OCI-LY7 (cell line): ENCODE measurements around the gene DARS1. TPM values are rescaled to one million over a fixed set of nuclear protein-coding genes. Genes with fewer than 3 reads are reported as not detected.

Experiments used
- BruUV-seq: library from RNA; stranded (reverse); fragments of 400-500 nt; replicated peaks from 2 replicates; lab custom pipeline; 2021; lab: Mats Ljungman, UMichigan
- CTCF ChIA-PET: fragments of 300-600 bp; sonication (Branson Sonifier 250); formaldehyde crosslinking; loops from one replicate; lab custom pipeline; 2022; ENCODE audit warnings: antibody characterized with exemption; ENCODE audit not compliant: unreplicated experiment; lab: Charles Lee
- POLR2A ChIA-PET: fragments of 300-600 bp; sonication (Branson Sonifier 250); formaldehyde crosslinking; loops from one replicate; lab custom pipeline; 2022; ENCODE audit warnings: antibody characterized with exemption; lab: Charles Lee
- DNase-seq: peaks from one replicate; pipeline ENCODE4 v3.0.0-alpha.2; 2015; ENCODE audit warnings: low spot score
- H2AFZ ChIP-seq: fragments of 200-600 bp; sonication (generic), shearing (Covaris generic); 2 replicates; pipeline ENCODE4 v1.6.1; 2014; ENCODE audit warnings: mild to moderate bottlenecking, antibody characterized with exemption, low read length, moderate library complexity
- H3K27ac ChIP-seq: fragments of 200-600 bp; sonication (generic); 2 replicates; pipeline ENCODE4 v1.5.1; 2014; ENCODE audit warnings: mixed run types, low read depth, mild to moderate bottlenecking, moderate library complexity, low read length, inconsistent platforms; ENCODE audit not compliant: poor library complexity, severe bottlenecking
- H3K36me3 ChIP-seq: fragments of 200-600 bp; sonication (generic); 2 replicates; pipeline ENCODE4 v1.6.1; 2014; ENCODE audit warnings: mild to moderate bottlenecking, antibody characterized with exemption, low read length, moderate library complexity, mixed read lengths; ENCODE audit not compliant: insufficient read depth
- H3K4me1 ChIP-seq: fragments of 200-600 bp; sonication (generic); 2 replicates; pipeline ENCODE4 v1.5.1; 2014; ENCODE audit warnings: mild to moderate bottlenecking, low read length; ENCODE audit not compliant: insufficient read depth, poor library complexity, severe bottlenecking
- H3K4me2 ChIP-seq: fragments of 200-600 bp; sonication (generic); 2 replicates; pipeline ENCODE4 v1.6.1; 2014; ENCODE audit warnings: mild to moderate bottlenecking, low read length
- H3K4me3 ChIP-seq: fragments of 200-600 bp; sonication (generic); 2 replicates; pipeline ENCODE4 v1.5.1; 2014; ENCODE audit warnings: mild to moderate bottlenecking, low read depth, low read length; ENCODE audit not compliant: poor library complexity, severe bottlenecking
- H3K79me2 ChIP-seq: fragments of 200-600 bp; sonication (generic); 2 replicates; pipeline ENCODE4 v1.6.1; 2016; ENCODE audit warnings: low read depth, mild to moderate bottlenecking, low read length, moderate library complexity, mixed read lengths; ENCODE audit not compliant: insufficient read depth
- H3K9me2 ChIP-seq: fragments of 200-600 bp; sonication (generic); 2 replicates; pipeline ENCODE4 v1.6.1; 2016; ENCODE audit warnings: mild to moderate bottlenecking, low read length, mixed read lengths; ENCODE audit not compliant: insufficient read depth
- H3K9me3 ChIP-seq: fragments of 200-600 bp; sonication (generic); 2 replicates; pipeline ENCODE4 v1.6.1; 2014; ENCODE audit warnings: mild to moderate bottlenecking, mixed run types, low read length, mixed read lengths
- H4K20me1 ChIP-seq: fragments of 200-600 bp; sonication (generic); 2 replicates; pipeline ENCODE4 v1.6.1; 2014; ENCODE audit warnings: mild to moderate bottlenecking, antibody characterized with exemption, low read length, moderate library complexity, mixed read lengths; ENCODE audit not compliant: insufficient read depth
- CTCF ChIP-seq: fragments of 200-600 bp; sonication (generic); conservative IDR thresholded peaks from 2 replicates; pipeline ENCODE4 v1.5.1; 2014; ENCODE audit warnings: mild to moderate bottlenecking, antibody characterized with exemption, low read length, moderate library complexity, mixed read lengths
- EZH2phosphoT487 ChIP-seq: fragments of 200-600 bp; sonication (generic); IDR thresholded peaks from 2 replicates; pipeline ENCODE4 v1.6.1; 2018; ENCODE audit warnings: low read depth, borderline replicate concordance, mild to moderate bottlenecking, mixed run types, antibody characterized with exemption, low read length, moderate library complexity, mixed read lengths
- intact Hi-C: fragments of 100-400 bp; cut with micrococcal nuclease; formaldehyde crosslinking; loops from one replicate; pipeline ENCODE4 v1.10.0; 2022; ENCODE audit not compliant: unreplicated experiment
- total RNA-seq, 2 experiments: library from RNA; depleted of rRNA in 1 of 2; stranded (reverse); fragments of >200 nt in 1 of 2; shearing (Covaris generic) in 1 of 2; gene quantifications; 2 replicates each; pipeline ENCODE4 v1.2.3, GENCODE V29; 2014 to 2022

DARS1 gene
- total RNA-seq, 2 experiments from 2014 or later: 90.5 to 140 TPM

- H4K20me1 ChIP-seq: no peaks in the 10 kb centered on the region
- no peak overlapping the region for H3K4me2 ChIP-seq
- H3K36me3 ChIP-seq: peaks cover 79% of the 10 kb centered on the region
- intact Hi-C loops: no loop called here
- ChIA-PET CTCF (no interaction called here), POLR2A (interaction anchor here (0.6 to 1.5 kb wide), 6 partner anchors 10 to 62 kb away, joined by 3 to 5 read pairs (median 4); no protein-coding TSS in a partner anchor)
- BruUV-seq: no TSS peak
- H3K4me3 ChIP-seq: no peak overlapping the region
- H3K9me3 ChIP-seq: peaks cover 6% of the 10 kb centered on the region; the same call in 1 of the 2 replicates
- H3K27ac ChIP-seq: no peak overlapping the region
- peaks cover 30% of the 10 kb centered on the region for H3K79me2 ChIP-seq
- no peak overlapping the region for H2AFZ ChIP-seq
- no peaks in the 10 kb centered on the region for H3K9me2 ChIP-seq
- peaks cover 16% of the 10 kb centered on the region for H3K4me1 ChIP-seq
- no peak for DNase-seq
- TF ChIP-seq EZH2phosphoT487 (no peak), CTCF (no peak)
These were observed 49.5 kb downstream of the DARS1 start for GRCh38 chr2:135935914-135936313.

DNA sequence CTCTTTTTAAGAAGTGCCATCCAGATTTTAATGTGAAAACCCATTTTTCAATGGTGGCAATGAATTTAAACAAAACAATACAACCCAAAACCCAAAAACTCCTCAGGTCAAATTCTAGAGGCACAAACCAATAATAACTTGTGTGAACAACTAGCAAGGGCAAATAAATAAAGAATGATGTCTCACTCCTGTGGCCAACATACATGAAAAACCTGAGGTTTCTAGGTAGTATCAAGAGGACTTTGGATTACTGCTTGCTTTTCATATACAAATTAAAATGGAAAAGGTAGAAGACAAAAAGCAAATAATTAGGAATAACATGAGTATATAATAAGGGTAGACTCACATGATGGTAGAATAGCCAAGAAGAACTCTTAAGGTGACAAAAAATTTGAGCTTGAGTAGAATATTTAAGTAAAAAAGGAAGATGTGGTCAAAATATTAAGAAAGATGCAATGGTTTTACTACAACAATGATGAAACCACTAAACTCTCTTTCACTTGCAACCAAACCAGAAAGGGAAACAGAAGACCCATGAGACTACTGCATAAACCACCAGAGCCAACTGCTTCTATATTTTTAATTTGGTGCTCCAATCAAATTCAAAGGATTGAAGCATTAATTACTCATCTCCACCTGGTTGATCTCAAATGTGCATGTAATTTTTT lies 53.5 kb downstream of the DARS1 start:
- Histone ChIP-seq H3K4me3 (no peak overlapping the region), H4K20me1 (no peaks in the 10 kb centered on the region), H3K4me1 (peaks cover 8% of the 10 kb centered on the region), H3K9me2 (no peaks in the 10 kb centered on the region), H2AFZ (no peak overlapping the region), H3K36me3 (peaks cover 86% of the 10 kb centered on the region), H3K4me2 (no peak overlapping the region), H3K27ac (no peak overlapping the region), H3K79me2 (peaks cover 20% of the 10 kb centered on the region; the same call in 1 of the 2 replicates), H3K9me3 (peaks cover 6% of the 10 kb centered on the region; the same call in 1 of the 2 replicates)
- no peak for DNase-seq
- TF ChIP-seq CTCF (no peak), EZH2phosphoT487 (no peak)
- no TSS peak for BruUV-seq
- intact Hi-C loops: no loop called here
- ChIA-PET POLR2A (interaction anchor here (0.6 to 2.5 kb wide), 6 partner anchors 14 to 276 kb away, joined by 3 to 7 read pairs (median 5); no protein-coding TSS in a partner anchor), CTCF (no interaction called here)

DNA sequence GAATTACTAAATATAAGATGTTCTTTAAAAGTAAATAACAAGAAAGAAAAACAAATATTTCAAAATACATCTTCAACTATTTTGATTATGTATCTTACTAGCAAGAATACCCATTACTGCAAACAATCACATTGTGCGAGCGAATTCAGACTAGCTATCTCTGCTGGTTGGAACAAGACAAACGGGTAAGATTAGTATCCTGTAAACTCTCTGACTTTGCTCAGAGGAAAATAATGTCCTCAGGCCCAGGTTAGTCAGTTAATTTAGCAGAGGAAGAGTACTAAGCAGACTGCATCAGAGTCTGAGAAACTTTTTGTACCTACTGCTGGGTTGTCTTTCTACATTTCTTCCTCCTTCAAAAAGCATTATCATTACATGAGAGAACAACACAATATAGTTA lies 58.8 kb downstream of the DARS1 start:
- Histone ChIP-seq H3K9me2 (no peaks in the 10 kb centered on the region), H3K4me2 (no peak overlapping the region), H3K9me3 (no peaks in the 10 kb centered on the region), H2AFZ (no peak overlapping the region), H3K27ac (no peak overlapping the region), H3K36me3 (peaks cover 75% of the 10 kb centered on the region), H3K79me2 (no peaks in the 10 kb centered on the region), H3K4me3 (no peak overlapping the region), H4K20me1 (no peaks in the 10 kb centered on the region), H3K4me1 (no peaks in the 10 kb centered on the region)
- DNase-seq: no peak
- POLR2A ChIA-PET: interaction anchor here (1.3 to 1.5 kb wide), 2 partner anchors 8 to 71 kb away, joined by 3 to 5 read pairs; no protein-coding TSS in a partner anchor
- no TSS peak for BruUV-seq
- CTCF ChIA-PET: no interaction called here
- TF ChIP-seq EZH2phosphoT487 (no peak), CTCF (no peak)
- intact Hi-C loops: no loop called here
